WERI-Rb-1 (cell line): ENCODE data around the gene MAP3K8.

Experiments
- DNase-seq: peaks from one replicate; pipeline ENCODE4 v3.0.0-alpha.2; 2020
- H3K27ac ChIP-seq: fragments of 250-450 bp; sonication (Bioruptor Pico); 2 replicates; pipeline ENCODE4 v1.5.1; 2020; ENCODE audit warnings: mild to moderate bottlenecking, moderate library complexity
- H3K27me3 ChIP-seq: fragments of 250-450 bp; sonication (Bioruptor Pico); 2 replicates; pipeline ENCODE4 v1.5.1; 2021; ENCODE audit warnings: mild to moderate bottlenecking, low read depth, moderate library complexity; ENCODE audit not compliant: insufficient read depth, severe bottlenecking
- H3K36me3 ChIP-seq: fragments of 250-450 bp; sonication (Bioruptor Pico); 2 replicates; pipeline ENCODE4 v1.5.1; 2020; ENCODE audit warnings: mild to moderate bottlenecking, moderate library complexity
- H3K4me3 ChIP-seq: 2 replicates; pipeline ENCODE4 v1.5.1; 2011; ENCODE audit warnings: low read depth, mild to moderate bottlenecking, control low read depth, low read length
- H3K9me3 ChIP-seq: fragments of 250-450 bp; sonication (Bioruptor Pico); 2 replicates; pipeline ENCODE4 v1.5.1; 2021; ENCODE audit warnings: mild to moderate bottlenecking, moderate library complexity; ENCODE audit not compliant: severe bottlenecking
- CTCF ChIP-seq: IDR thresholded peaks from 2 replicates; pipeline ENCODE4 v1.5.1; 2011; ENCODE audit warnings: low read depth, mild to moderate bottlenecking, control low read depth, inconsistent platforms, low read length

The MAP3K8 gene

GRCh38 chr10:30390207-30390606 is 43.8 kb upstream of the MAP3K8 start:
- Histone ChIP-seq H3K27ac (no peak overlapping the region), H3K27me3 (no peaks in the 10 kb centered on the region), H3K36me3 (no peaks in the 10 kb centered on the region), H3K4me3 (no peak overlapping the region), H3K9me3 (no peaks in the 10 kb centered on the region)
- DNase-seq = no peak
- no peak for TF ChIP-seq CTCF

- no peaks in the 10 kb centered on the region for H3K27me3 ChIP-seq
- DNase-seq = no peak
- no peak overlapping the region for H3K4me3 ChIP-seq
- H3K27ac ChIP-seq = no peak overlapping the region
- TF ChIP-seq CTCF = no peak
- no peaks in the 10 kb centered on the region for H3K36me3 ChIP-seq
- H3K9me3 ChIP-seq = no peaks in the 10 kb centered on the region
Measured at GRCh38 chr10:30391266-30391665, 42.7 kb upstream of the MAP3K8 start.

GRCh38 chr10:30392564-30392990 is 41.4 kb upstream of the MAP3K8 start:
- DNase-seq = peak; percentile 49
- peak; percentile 83 for TF ChIP-seq CTCF
- no peak overlapping the region for H3K27ac ChIP-seq
- H3K27me3 ChIP-seq = no peaks in the 10 kb centered on the region
- no peak overlapping the region for H3K4me3 ChIP-seq
- H3K36me3 ChIP-seq = no peaks in the 10 kb centered on the region
- H3K9me3 ChIP-seq = no peaks in the 10 kb centered on the region

- no peak for DNase-seq
- Histone ChIP-seq H3K9me3 (no peaks in the 10 kb centered on the region), H3K36me3 (no peaks in the 10 kb centered on the region), H3K27ac (no peak overlapping the region), H3K27me3 (no peaks in the 10 kb centered on the region), H3K4me3 (no peak overlapping the region)
- TF ChIP-seq CTCF = no peak
Measured at GRCh38 chr10:30396293-30396692, 37.7 kb upstream of the MAP3K8 start.

- no peak for DNase-seq
- no peak for TF ChIP-seq CTCF
- no peak overlapping the region for H3K4me3 ChIP-seq
Measured at GRCh38 chr10:30396698-30397097, 37.3 kb upstream of the MAP3K8 start.

GRCh38 chr10:30398193-30398592 is 35.8 kb upstream of the MAP3K8 start:
- no peak overlapping the region for H3K4me3 ChIP-seq
- no peak overlapping the region for H3K27ac ChIP-seq
- no peaks in the 10 kb centered on the region for H3K27me3 ChIP-seq
- no peaks in the 10 kb centered on the region for H3K36me3 ChIP-seq
- no peak for TF ChIP-seq CTCF
- no peak for DNase-seq
- H3K9me3 ChIP-seq = no peaks in the 10 kb centered on the region

More at GRCh38 chr10:30396698-30397097, 37.3 kb upstream of the MAP3K8 start:
- Histone ChIP-seq H3K9me3 (no peaks in the 10 kb centered on the region), H3K27ac (no peak overlapping the region), H3K27me3 (no peaks in the 10 kb centered on the region), H3K36me3 (no peaks in the 10 kb centered on the region)
